GM18907 (cell line): ENCODE results near the gene SIRT2.
"Not testable (repeated sequence)": the region's sequence is repeated elsewhere in the genome, so short reads cannot be mapped to it uniquely, and the experiment has no call there.

Source experiments
- ATAC-seq: cut with Tn5 transposase; IDR thresholded peaks from one replicate; pipeline ENCODE4 v1.9.1; 2021; ENCODE audit warnings: mild to moderate bottlenecking, moderate library complexity; ENCODE audit not compliant: unreplicated experiment

The SIRT2 gene

GRCh38 chr19:38830039-38830733, 69.2 kb downstream of the SIRT2 start:
- no peak for ATAC-seq

- not testable (repeated sequence) for ATAC-seq
These were observed 70.2 kb downstream of the SIRT2 start for GRCh38 chr19:38829203-38829602.
